Measurements from ENCODE around the gene S100A3.
"Not testable (repeated sequence)": the region's sequence is repeated elsewhere in the genome, so short reads cannot be mapped to it uniquely, and the experiment has no call there.

The S100A3 gene

DNA sequence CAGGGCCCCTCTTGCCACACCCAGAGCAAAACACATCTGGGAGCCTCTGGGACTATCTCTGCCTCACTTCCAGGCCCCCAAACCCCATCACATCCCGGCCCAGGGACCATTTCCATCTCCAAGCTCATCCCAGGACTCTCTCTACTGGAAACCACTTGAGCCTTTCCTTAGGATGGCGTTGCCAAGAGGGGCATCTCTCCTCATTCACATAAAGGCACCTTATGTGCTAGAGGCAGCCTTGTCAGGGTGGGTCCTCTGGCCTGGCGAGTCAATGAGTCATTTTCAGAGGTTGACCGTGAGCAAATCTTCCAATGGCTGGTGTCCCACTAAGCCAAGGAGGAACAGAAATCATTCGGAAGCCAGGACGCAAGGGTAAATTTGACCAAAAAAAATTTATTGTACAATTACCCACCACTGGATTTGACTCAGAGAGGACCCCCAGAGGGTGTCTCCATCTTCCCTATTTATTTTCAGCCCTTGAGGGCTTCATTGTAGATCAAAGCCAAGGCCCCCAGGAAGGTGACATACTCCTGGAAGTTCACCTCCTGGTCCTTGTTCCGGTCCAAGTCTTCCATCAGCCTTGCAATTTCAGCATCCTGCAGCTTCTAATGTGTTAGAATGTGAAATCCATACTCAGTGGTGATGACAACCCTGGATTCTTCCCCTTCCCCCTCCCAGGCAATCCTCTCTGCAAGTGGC lies 14.7 kb downstream of the S100A3 start:
- DNase-seq, result no peak

DNA sequence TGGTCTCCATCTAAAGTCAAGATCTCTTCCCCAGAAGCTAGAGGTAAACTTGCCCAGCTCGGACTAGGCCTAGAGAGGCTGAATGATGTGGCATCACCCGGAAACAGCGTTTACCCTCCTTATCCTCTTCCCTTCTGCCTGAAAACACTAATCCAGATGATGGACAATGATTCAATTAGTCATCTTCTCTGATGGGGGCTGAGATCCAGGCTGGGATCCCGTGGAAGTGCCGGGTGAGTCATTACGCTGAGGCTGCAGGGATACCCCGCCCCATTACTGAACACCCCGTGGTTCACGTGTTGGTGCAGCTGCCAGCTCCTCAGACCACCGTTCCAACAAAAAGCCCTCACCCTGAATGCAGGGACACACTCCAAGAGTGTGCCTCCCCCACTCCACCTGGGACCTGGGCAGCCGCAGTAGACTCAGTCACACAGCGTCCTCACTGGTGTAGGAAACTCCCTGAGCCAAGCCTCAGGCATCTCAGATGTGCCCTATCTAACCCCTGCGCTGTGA lies 15.3 kb downstream of the S100A3 start:
- no peak for DNase-seq

DNA sequence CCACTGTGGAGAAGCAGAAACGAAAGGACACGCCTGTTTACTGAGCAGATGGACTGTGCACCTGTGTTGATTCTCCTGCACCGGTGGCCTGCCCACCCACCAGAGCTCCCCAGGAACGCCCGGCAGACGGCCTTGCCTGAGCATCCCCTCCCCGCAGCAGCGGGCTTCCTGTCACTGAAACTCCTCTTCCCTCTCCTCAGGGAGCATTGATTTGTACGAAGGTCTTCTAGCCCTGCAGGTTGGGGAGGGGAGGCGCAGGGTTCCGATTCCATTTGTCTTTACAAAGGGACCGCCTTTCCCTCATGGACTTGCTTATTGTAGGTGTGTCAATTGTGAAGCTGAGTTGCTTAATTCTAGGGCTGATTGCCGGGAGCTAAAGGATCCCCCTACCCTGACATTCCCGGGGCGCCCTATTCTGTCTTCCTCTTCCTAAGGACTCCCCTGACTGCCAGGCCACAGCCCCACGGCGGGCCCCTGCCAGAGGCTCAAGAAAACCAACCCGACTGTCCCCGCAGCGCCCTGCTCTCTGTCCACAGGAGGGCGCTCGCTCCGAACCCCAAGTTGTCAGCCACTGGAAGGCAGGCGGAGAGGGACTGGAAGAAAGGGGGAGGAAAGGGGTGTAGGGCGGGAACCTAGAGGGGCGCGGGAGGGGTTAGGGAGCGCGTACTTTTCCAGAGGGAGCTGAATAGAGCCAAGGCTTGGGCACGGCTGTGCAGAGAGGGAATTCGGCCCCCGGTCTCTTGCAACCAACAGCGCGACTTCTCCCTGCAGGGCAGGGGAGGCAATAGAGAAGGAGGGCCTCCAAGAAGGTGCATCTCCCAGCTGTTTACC lies 16.1 kb downstream of the S100A3 start:
- DNase-seq, result peak; percentile 81

DNA sequence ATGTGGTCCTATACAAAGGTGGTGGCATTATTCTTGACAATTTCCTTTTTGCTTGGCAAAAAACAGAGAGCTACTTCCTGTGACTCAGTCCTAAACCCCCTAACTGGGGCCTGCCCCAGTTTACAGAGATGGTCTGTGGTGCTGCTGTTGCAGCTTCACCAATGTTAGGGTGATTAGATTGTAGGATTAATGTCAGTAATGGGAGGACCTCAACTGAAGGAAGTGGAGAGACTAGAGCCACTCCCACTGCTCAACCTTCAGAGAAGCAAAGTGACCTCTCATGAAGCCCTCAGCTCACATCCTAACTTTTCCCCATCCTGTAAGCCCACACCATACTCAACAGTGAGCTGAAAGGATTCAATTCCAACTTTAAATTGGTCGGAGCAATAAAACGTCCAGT lies 16.9 kb downstream of the S100A3 start:
- DNase-seq, result no peak

DNA sequence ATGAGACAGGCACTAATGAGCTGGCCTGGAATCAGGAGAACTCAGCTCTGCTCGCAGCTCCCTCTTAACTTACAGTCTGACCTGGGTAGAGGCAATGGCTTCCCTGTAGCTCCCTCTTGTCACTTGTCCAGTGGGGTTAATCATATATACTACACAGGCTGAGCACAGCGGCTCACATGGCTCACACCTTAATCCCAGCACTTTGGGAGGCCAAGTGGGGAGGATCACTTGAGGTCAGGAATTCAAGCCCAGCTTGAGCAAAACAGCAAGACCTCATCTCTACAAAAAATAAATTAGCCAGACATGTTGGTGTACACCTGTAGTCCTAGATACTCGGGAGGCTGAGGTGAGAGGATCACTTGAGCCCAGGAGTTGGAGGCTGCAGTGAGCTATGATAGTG lies 17.4 kb downstream of the S100A3 start:
- DNase-seq, result no peak

DNA sequence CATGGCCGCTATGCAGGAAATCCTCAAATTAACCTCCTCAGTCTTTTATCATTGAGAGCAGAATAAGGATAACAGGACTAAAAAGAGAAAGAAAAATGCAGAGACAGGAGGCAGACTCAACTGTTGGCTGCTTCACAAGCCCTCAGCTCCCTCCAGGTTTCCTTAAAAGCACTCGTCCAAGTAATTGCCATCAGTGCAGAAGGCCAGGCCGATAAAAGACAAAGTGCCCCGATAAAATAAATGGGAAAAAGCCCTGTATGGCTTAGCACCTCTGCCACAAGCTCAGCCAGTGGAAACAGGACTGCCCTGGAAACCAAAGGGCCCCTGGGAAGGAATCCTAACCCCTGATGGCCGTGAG lies 21.4 kb downstream of the S100A3 start:
- DNase-seq, result no peak

DNA sequence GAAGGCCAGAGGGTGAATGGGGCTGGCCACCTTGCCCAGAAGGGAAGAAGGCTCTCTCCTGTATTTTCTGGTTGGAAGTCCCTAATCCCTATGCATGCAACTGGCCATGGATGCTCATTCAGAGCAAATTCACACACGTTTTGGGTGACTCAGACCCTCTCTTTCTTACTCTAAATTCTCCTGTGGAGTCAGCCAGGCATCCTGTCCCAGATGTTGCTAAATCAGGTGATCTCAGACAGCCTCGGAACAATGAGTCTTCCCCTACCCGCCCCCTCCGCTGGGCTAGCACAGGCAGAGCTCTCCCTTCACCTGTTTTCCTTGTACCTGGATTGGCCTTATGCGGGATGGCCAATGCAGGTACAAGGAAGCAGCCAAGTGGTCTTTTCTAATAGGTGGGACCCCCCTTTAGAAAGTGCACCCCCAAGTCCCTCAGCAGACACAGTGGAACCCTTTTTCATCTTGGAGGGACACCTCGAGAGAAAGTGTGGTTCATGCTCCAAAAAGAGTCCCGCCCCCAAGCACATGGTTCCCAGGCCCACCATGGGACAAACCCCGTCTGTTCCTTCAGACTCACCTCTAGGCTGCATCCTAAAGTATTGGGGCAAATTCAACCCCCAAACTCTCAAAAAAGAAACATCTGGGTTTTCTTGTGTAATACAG lies 21.9 kb downstream of the S100A3 start:
- DNase-seq, result no peak

DNA sequence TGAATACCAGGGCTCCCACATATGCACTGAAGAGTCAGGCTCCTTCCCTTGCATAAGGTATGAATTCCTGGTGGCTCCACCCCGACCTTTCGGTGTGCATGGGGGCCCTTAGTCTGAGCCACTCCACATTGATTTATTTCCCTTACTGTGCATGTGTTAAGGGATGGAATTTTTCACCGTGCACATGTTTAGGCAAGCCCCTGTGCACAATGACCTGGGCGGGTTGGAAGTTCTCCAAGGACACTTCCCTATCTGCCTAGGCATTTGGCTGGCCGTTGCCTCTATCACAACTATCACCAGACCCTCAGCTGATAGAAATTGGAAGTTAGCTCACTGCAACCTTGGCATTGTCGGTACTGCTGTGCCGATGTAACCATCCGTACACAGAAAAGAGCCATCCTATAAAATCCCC lies 22.9 kb downstream of the S100A3 start:
- DNase-seq, result peak; percentile 30

DNA sequence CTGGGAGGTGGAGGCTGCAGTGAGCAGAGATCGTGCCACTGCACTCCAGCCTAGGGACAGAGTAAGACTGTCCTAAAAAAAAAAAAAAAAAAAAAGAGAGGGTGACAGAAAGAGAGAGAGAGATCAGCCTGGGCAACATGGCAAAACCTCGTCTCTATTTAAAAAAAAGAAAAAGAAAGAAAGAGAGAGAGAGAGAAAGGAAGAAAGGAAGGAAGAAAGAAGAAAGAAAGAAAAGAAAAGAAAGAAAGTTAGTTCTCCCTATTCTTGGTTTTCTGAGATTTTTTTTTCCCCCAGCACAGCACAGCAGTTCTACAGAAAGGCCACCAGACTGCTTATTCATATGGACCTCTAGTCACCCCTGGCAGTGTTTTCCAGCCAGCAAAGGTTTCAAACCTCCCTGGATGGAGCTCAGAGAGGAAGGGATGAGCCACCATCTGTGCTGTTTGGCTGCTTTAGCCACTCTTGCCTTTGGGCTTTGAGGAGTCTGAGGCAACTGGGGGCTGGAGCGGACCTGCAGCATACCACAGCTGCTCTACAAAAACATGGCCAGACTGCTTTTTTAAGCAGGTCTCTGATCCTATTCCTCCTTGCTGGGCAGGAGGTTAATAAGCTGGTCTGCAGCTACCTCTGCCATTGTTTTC lies 23.9 kb downstream of the S100A3 start:
- DNase-seq, result no peak

DNA sequence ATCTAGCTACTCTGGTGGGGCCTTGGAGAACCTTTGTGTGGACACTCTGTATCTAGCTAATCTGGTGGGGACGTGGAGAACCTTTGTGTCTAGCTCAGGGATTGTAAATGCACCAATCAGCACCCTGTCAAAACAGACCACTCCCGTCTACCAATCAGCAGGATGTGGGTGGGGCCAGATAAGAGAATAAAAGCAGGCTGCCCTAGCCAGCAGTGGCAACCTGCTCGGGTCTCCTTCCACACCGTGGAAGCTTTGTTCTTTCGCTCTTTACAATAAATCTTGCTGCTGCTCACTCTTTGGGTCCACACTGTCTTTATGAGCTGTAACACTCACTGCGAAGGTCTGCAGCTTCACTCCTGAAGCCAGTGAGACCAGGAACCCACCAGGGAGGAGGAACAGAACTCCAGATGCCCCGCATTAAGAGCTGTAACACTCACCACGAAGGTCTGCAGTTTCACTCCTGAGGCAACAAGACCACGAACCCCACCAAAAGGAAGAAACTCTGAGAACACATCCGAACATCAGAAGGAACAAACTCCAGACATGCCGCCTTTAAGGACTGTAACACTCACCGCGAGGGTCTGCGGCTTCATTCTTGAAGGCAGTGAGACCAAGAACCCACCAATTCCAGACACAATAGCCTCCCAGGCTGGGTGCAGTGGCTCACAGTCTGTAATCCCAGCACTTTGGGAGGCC lies 26.6 kb downstream of the S100A3 start:
- DNase-seq, result not testable (repeated sequence)

DNA sequence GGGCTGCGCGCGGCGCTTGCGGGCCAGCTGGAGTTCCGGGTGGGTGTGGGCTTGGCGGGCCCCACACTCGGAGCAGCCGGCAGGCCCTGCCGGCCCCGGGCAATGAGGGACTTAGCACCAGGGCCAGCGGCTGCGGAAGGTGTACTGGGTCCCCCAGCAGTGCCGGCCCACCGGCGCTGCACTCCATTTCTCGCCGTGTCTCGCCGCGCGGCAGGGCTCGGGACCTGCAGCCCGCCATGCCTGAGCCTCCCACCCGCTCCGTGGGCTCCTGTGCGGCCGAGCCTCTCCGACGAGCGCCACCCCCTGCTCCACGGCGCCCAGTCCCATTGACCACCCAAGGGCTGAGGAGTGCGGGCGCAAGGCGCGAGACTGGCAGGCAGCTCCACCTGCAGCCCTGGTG lies 27.2 kb downstream of the S100A3 start:
- not testable (repeated sequence) for DNase-seq

DNA sequence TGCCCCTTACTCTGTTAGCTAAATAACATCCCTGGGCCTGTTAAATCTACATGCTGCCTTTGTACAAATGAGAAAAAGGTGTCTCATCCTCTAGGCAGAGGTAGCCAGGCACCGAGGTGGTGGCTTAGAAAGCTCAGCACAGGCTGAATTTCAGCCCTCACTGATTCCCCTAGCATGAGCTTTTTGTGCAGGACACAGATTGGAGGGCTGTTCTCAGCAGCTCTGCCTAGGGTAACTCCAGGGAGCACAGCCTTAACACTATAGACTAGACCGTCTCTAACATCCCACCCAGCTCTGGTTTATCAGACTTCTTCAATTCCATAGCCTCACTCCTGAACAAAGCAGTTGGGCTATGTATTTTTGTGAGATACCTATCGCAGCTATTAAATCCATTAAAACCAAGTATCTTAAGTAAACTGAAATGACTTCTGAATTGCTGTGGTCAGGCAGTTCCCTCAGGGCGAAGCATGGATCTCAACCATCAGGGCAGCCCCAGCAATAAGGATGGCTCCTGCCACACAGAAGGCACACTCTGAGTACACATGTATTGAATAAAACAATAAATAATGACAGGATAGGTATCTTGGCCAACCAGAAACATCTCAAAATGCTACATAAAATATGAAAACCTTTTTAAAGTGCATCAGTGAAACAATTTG lies 28.1 kb downstream of the S100A3 start:
- DNase-seq, result no peak

DNA sequence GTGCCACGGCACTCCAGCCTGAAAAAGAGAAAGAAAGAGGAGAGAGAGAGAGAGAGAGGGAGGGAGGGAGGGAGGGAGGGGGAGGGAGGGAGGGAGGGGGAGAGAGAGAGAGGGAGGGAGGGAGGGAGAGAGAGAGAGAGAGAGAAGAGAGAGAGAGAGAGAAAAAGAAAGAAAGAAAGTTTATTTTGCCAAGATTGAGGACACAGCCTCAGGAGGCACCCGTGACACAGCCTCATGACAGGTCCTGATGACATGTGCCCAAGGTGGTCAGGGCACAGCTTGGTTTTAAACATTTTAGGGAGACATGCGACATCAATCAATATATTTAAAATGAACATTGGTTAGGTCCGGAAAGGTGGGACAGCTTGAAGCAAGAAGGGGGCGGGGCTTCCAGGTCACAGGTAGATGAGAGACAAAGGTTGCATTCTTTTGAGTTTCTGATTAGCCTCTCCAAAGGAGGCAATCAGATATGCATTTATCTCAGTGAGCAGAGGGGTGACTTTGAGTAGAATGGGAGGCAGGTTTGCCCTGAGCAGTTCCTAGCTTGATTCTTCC lies 28.8 kb downstream of the S100A3 start:
- DNase-seq, result not testable (repeated sequence)

DNA sequence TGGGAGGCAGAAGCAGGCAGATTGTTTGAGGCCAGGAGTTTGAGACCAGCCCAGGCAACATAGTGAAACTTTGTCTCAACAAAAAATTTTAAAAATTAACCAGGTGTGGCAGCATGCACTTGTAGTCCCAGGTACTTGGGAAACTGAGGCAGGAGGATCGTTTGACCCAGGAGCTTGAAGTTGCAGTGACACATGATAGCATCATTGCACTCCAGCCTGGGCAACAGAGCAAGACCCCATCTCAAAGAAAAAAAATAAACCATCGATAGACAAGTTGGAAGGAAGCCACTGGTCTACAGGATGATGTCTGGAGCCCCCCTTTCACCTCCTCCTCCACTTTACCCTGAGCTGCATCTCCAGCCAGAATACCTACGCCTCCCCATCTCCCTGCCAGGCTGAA lies 29.8 kb downstream of the S100A3 start:
- DNase-seq, result no peak

DNA sequence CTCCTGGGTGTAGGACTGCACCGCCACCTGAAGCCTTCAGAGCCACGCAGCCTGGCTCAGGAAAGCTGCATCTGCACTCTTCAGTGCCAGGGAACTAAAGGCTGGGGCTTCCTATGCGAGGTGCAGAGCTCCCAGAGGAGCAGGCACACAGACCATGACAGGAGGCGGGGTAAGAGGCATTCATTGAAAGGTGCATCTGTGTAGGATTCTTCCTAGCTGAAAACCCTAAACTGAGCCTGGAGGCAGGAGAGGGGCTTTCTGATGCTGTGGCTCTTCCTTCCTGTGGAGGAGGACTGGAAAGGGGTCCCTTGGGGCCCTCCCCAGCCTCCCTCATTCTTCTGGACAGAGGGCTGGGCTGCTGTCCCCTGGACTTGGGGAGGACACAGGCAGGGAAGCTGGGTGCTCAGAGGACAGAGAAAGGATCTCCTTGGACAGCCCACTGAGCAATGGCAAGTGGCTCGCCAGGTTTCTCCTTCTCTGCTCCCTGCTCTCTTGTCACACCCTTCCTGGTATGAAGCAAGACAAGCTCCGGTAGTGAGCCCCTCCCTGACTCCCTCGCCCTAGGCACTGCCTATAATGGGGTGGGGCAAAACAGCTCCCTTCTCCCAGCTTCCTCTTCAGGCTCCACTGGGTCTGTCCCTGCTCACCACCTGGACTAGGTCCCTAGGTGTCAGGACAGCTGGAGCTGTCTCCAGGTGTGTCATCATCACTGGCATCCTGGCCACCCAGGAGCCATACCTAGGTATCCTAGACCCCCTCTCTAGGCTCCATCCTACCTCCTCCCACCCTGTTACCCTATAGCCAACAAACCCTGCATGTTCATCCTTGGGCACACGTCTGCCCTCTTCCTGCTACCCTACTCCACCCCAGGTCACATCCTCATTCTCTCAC lies 33.3 kb downstream of the S100A3 start:
- peak; percentile 73 for DNase-seq

DNA sequence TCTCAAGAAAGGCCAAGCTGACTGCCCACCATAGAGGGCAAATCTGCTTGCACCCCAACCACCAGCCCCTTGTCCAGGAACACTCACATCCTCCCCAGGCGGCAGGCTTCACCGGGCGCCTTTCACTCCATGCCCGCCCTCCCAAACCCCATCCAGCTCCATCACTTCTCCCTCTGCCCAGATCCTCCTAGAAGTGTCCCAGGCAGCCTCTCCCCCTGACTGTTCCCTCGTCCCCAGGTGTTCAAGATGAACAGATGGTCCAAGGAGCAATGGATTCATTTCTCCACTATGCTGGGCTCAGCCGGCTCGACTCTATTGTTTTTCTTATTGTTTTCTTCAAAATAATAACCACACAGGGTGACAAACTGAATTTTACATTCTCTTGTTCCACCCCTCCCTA lies 35.4 kb downstream of the S100A3 start:
- DNase-seq, result no peak

DNA sequence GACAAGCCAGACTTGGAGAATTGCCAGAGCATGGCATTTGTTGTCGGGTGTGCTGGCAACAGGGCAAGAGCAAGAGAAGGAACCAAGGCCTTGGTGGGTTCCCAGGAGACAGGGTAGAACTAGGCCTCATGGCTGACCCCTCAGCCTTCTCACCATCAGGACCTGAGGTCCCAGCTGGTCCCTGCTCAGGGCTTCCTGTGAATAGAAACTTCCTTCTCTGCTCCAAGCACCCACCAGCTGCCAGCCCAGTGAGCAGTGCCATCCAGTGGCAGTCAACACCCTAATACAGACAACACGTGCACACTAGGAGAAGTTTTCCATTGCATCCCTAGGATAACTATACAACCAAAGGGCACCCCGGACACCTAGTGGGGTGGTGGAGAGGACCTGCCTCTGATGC lies 36.0 kb downstream of the S100A3 start:
- no peak for DNase-seq

DNA sequence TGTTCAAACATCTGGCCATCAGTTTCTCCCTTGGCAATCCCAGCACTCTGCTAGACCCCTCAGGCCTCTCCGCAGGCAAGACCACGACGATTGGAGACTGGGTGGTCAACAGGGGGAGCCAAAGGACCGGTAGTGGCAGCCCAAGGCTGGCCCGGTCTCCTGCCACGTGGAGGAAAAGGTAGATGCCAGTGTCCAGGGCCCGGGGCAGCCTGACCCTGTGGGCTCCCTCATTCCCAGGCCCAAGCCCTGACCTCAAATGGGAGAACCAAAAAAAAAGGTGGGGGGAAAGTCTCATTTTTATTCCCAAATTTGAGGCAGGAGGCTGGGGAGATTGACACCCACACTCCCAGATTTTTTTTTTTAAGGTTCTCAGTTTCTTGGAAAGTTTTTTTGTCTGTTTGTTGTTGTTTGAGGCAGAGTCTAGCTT lies 38.1 kb downstream of the S100A3 start:
- DNase-seq, result peak; percentile 86

DNA sequence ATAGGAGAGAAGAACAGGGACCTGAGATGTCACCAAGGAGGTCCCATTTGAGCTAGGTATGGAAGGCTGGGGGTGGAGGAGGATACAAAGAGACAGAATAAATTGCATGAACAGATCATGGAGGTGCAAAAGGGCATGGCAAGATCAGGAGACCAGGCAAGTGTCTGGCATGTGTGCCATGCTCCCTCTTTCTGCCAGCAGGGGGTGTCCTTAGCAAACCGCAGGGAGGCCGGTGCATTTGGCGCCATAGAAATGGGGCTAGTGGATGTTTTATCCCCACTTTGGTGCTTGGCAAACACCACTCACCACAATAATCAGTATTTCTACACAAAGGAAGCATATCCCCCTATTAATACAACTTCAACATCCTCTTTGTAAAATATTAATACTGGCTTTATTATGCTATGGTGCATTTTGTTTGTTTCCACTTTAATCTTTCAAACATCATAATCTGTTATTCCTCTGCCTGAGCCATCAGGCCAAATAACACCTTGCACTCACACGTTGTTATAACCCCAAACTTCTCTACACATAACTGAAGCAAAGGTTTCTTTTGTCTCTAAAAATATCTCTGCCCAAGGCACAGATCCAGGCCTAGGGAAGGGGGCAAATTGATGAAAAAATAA lies 39.2 kb downstream of the S100A3 start:
- DNase-seq, result peak; percentile 47

DNA sequence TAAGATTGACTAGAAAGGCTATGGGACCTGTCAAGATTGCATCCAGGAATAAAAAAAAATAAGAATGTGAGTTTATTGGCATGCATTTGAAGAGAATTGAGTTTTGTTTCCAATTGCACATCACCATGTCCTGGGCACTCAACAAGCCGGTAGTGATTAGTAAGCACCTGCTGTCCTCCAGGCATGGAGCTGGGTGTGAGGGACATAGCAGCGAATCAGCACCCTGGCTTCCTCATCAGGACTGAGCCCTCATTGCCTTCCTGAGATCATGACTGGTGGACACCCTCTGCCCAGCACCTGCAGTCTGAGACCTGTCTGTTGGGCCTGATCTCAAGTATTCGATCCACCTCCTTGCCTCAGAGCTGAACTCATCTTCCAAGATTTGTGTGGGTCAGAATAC lies 40.0 kb downstream of the S100A3 start:
- DNase-seq, result no peak
